Liver (tissue), 9 donors: ENCODE measurements around the gene PLPP2. TPM values are rescaled to one million over a fixed set of nuclear protein-coding genes. Genes with fewer than 3 reads are reported as not detected.

Experiments used
- DNase-seq: peaks from one replicate; pipeline ENCODE4 v3.0.0-alpha.2; 2017; ENCODE audit warnings: low spot score
- H3K27ac ChIP-seq, 2 donors: one replicate each; pipeline ENCODE4 v1.7.0; 2013; ENCODE audit warnings: inconsistent platforms in 2 of 2, low read length in 2 of 2, control low read depth in 1 of 2, low read depth in 1 of 2, mild to moderate bottlenecking in 1 of 2
- H3K27me3 ChIP-seq, 4 donors: one replicate each; pipeline versions ENCODE4 v1.6.1 to v1.7.0; 2013; ENCODE audit warnings: low read length in 3 of 4, inconsistent platforms in 1 of 4, mild to moderate bottlenecking in 1 of 4, moderate library complexity in 1 of 4; ENCODE audit not compliant: control insufficient read depth in 4 of 4, insufficient read depth in 4 of 4
- H3K36me3 ChIP-seq, 4 donors: one replicate each; pipeline versions ENCODE4 v1.6.1 to v1.7.0; 2013; ENCODE audit warnings: low read length in 3 of 4, mild to moderate bottlenecking in 3 of 4, low read depth in 1 of 4, moderate library complexity in 1 of 4; ENCODE audit not compliant: control insufficient read depth in 4 of 4, insufficient read depth in 3 of 4
- H3K4me1 ChIP-seq, 4 donors: one replicate each; pipeline versions ENCODE4 v1.6.1 to v1.7.0; 2013; ENCODE audit warnings: low read length in 3 of 4, mild to moderate bottlenecking in 3 of 4, moderate library complexity in 1 of 4; ENCODE audit not compliant: control insufficient read depth in 4 of 4, insufficient read depth in 4 of 4
- H3K4me3 ChIP-seq, 3 donors: one replicate each; pipeline versions ENCODE4 v1.6.1 to v1.7.0; 2013; ENCODE audit warnings: low read length in 3 of 3, control low read depth in 1 of 3, low read depth in 1 of 3, mild to moderate bottlenecking in 1 of 3
- H3K9ac ChIP-seq, 2 donors: one replicate each; pipeline ENCODE4 v1.7.0; 2013; ENCODE audit warnings: low read length in 2 of 2, mild to moderate bottlenecking in 2 of 2, moderate library complexity in 2 of 2, control low read depth in 1 of 2, low read depth in 1 of 2
- H3K9me3 ChIP-seq, 4 donors: one replicate each; pipeline versions ENCODE4 v1.6.1 to v1.7.0; 2013; ENCODE audit warnings: low read length in 3 of 4; ENCODE audit not compliant: control insufficient read depth in 4 of 4
- CTCF ChIP-seq: fragments of 150-350 bp; IDR thresholded peaks from 2 replicates; pipeline ENCODE4 v1.5.1; 2017; ENCODE audit warnings: improper control_type of control experiment, low read depth, low read length; ENCODE audit not compliant: missing input control
- EGR1 ChIP-seq, 2 donors: IDR thresholded peaks; 2 replicates each; pipeline ENCODE4 v1.6.1; 2016 to 2018; ENCODE audit warnings: antibody characterized with exemption in 2 of 2, low read depth in 2 of 2
- FOXA1 ChIP-seq: IDR thresholded peaks from 2 replicates; pipeline ENCODE4 v1.6.1; 2016; ENCODE audit warnings: antibody characterized with exemption
- FOXA2 ChIP-seq: IDR thresholded peaks from 2 replicates; pipeline ENCODE4 v1.6.1; 2016; ENCODE audit warnings: antibody characterized with exemption
- GABPA ChIP-seq, 2 donors: IDR thresholded peaks in 1 of 2; conservative IDR thresholded peaks in 1 of 2; 2 replicates each; pipeline ENCODE4 v1.6.1; 2016; ENCODE audit warnings: antibody characterized with exemption in 2 of 2, mild to moderate bottlenecking in 1 of 2, moderate library complexity in 1 of 2
- HNF4A ChIP-seq, 2 donors: conservative IDR thresholded peaks; 2 replicates each; pipeline ENCODE4 v1.6.1; 2016; ENCODE audit warnings: antibody characterized with exemption in 2 of 2, mild to moderate bottlenecking in 2 of 2
- HNF4G ChIP-seq: IDR thresholded peaks from 2 replicates; pipeline ENCODE4 v1.6.1; 2016; ENCODE audit warnings: antibody characterized with exemption
- JUND ChIP-seq, 2 donors: IDR thresholded peaks; 2 replicates each; pipeline ENCODE4 v1.6.1; 2016; ENCODE audit warnings: antibody characterized with exemption in 2 of 2
- MAX ChIP-seq: IDR thresholded peaks from 2 replicates; pipeline ENCODE4 v1.6.1; 2016; ENCODE audit warnings: antibody characterized with exemption
- NR2F2 ChIP-seq: IDR thresholded peaks from 2 replicates; pipeline ENCODE4 v1.6.1; 2016; ENCODE audit warnings: antibody characterized with exemption
- RAD21 ChIP-seq, 2 donors: IDR thresholded peaks; 2 replicates each; pipeline ENCODE4 v1.6.1; 2016; ENCODE audit warnings: antibody characterized with exemption in 2 of 2, mild to moderate bottlenecking in 2 of 2
- REST ChIP-seq: IDR thresholded peaks from 2 replicates; pipeline ENCODE4 v1.6.1; 2016; ENCODE audit warnings: antibody characterized with exemption, mild to moderate bottlenecking
- RXRA ChIP-seq, 2 donors: IDR thresholded peaks; 2 replicates each; pipeline ENCODE4 v1.6.1; 2017 to 2018; ENCODE audit warnings: antibody characterized with exemption in 2 of 2, mild to moderate bottlenecking in 1 of 2
- TAF1 ChIP-seq: conservative IDR thresholded peaks from 2 replicates; pipeline ENCODE4 v1.6.1; 2016; ENCODE audit warnings: antibody characterized with exemption, mild to moderate bottlenecking
- YY1 ChIP-seq: IDR thresholded peaks from 2 replicates; pipeline ENCODE4 v1.6.1; 2016; ENCODE audit warnings: antibody characterized with exemption, mild to moderate bottlenecking
- ZBTB33 ChIP-seq: IDR thresholded peaks from 2 replicates; pipeline ENCODE4 v1.6.1; 2016; ENCODE audit warnings: antibody characterized with exemption
- WGBS: extraction: QIAGEN DNeasy Blood & Tissue Kit; methylation state at CpG from one replicate; pipeline ENCODE4 v1.1.7; 2013; 5-methylcytosine and 5-hydroxymethylcytosine counted together
- polyA plus RNA-seq, 2 donors: library from polyadenylated mRNA; stranded (reverse) in 1 of 2; unstranded in 1 of 2; fragments of 200-250 nt in 1 of 2; fragments of >200 nt in 1 of 2; fragmentation: Nextera tagmentation in 1 of 2; extraction: Ambion mirVana in 1 of 2; gene quantifications; one replicate each; pipeline versions ENCODE4 v1.2.1 to v1.2.3, GENCODE V29; 2013 to 2015
- total RNA-seq, 2 donors: library from RNA; depleted of rRNA; stranded (reverse); fragments of >200 nt; gene quantifications; one replicate each; pipeline ENCODE4 v1.2.3, GENCODE V29; 2014
- donor health status: healthy.
- donor health status: healthy.
- donor health status: healthy.
- donor health status: healthy.
- donor health status: healthy.

PLPP2 gene
- total and polyA plus RNA-seq, 4 donors: 0.75 to 5.9 (median 2.0) TPM

- Histone ChIP-seq H3K27me3 (no peaks in the 10 kb centered on the region), H3K4me3 (no peak overlapping the region), H3K36me3 (peaks cover 9 to 50% (median 22%) of the 10 kb centered on the region in 4 donors), H3K27ac (no peak overlapping the region), H3K9me3 (peaks cover 3 to 16% (median 6%) of the 10 kb centered on the region in 4 donors), H3K9ac (no peak overlapping the region), H3K4me1 (no peaks in the 10 kb centered on the region)
- WGBS: 96% methylated on average over 4 of the region's 4 CpGs
- no peak for TF ChIP-seq RAD21 (IDR thresholded peaks at IDR 0.05)
- no peak for TF ChIP-seq NR2F2
- TF ChIP-seq HNF4G: no peak
- TF ChIP-seq CTCF: no peak
- DNase-seq: no peak
Observed at GRCh38 chr19:328025-328505, 36.9 kb upstream of the PLPP2 start.

- no peak overlapping the region for H3K9ac ChIP-seq
- peaks cover 9 to 52% (median 23%) of the 10 kb centered on the region in 4 donors for H3K36me3 ChIP-seq
- 97% methylated on average over 17 of the region's 17 CpGs for WGBS
- peaks cover 3 to 16% (median 6%) of the 10 kb centered on the region in 4 donors for H3K9me3 ChIP-seq
- TF ChIP-seq HNF4A (conservative IDR thresholded peaks at IDR 0.05) (no peak), YY1 (no peak), TAF1 (no peak), RAD21 (IDR thresholded peaks at IDR 0.05) (no peak)
- no peak overlapping the region for H3K4me3 ChIP-seq
- no peaks in the 10 kb centered on the region for H3K27me3 ChIP-seq
- DNase-seq: no peak
- no peaks in the 10 kb centered on the region for H3K4me1 ChIP-seq
- no peak overlapping the region for H3K27ac ChIP-seq
Observed at GRCh38 chr19:327291-328024, 36.3 kb upstream of the PLPP2 start.

- no peak for DNase-seq
- no peak for TF ChIP-seq YY1
- TF ChIP-seq HNF4G: no peak
- no peak for TF ChIP-seq RAD21 (IDR thresholded peaks at IDR 0.05)
- TF ChIP-seq HNF4A (conservative IDR thresholded peaks at IDR 0.05): no peak
- TF ChIP-seq GABPA (IDR thresholded peaks at IDR 0.05 in 1 of 2, conservative IDR thresholded peaks at IDR 0.05 in 1 of 2): no peak
- TF ChIP-seq NR2F2: no peak
- TF ChIP-seq FOXA2: no peak
- TF ChIP-seq CTCF: no peak
- no peak for TF ChIP-seq TAF1
- no peak for TF ChIP-seq MAX
- no peak for TF ChIP-seq ZBTB33
- TF ChIP-seq REST: no peak
- no peak for TF ChIP-seq EGR1 (IDR thresholded peaks at IDR 0.05; ENCODE audit: low read depth in 2 of 2)
- no peak for TF ChIP-seq JUND (IDR thresholded peaks at IDR 0.05)
- no peak for TF ChIP-seq FOXA1
- no peak for TF ChIP-seq RXRA (IDR thresholded peaks at IDR 0.05)
Observed at GRCh38 chr19:326871-327270, 35.7 kb upstream of the PLPP2 start.

More at GRCh38 chr19:326871-327270, 35.7 kb upstream of the PLPP2 start:
- Histone ChIP-seq H3K9ac (no peak overlapping the region), H3K27me3 (no peaks in the 10 kb centered on the region), H3K9me3 (peaks cover 3 to 16% (median 6%) of the 10 kb centered on the region in 4 donors), H3K4me1 (no peaks in the 10 kb centered on the region), H3K27ac (no peak overlapping the region), H3K4me3 (no peak overlapping the region), H3K36me3 (peaks cover 9 to 52% (median 23%) of the 10 kb centered on the region in 4 donors)
- 94% methylated on average over 15 of the region's 15 CpGs for WGBS
